ENCODE results near the gene PPP1R1C. TPM values are rescaled to one million over a fixed set of nuclear protein-coding genes. Genes with fewer than 3 reads are reported as not detected.

PPP1R1C gene
- total and polyA plus RNA-seq, 4 donors = 5.4 to 21.7 (median 11.3) TPM

- DNase-seq (ENCODE audit: low spot score) = no peak
- Histone ChIP-seq H3K27me3 (ENCODE audit: control insufficient read depth in 4 of 4, insufficient read depth in 4 of 4, low read length in 3 of 4) (no peaks in the 10 kb centered on the region), H3K9ac (ENCODE audit: low read depth in 1 of 2, low read length in 2 of 2) (no peak overlapping the region), H3K4me3 (ENCODE audit: low read depth in 1 of 3, low read length in 3 of 3) (no peak overlapping the region), H3K4me1 (ENCODE audit: control insufficient read depth in 4 of 4, insufficient read depth in 4 of 4, low read length in 3 of 4) (no peaks in the 10 kb centered on the region), H3K27ac (ENCODE audit: low read depth in 1 of 2, low read length in 2 of 2) (no peak overlapping the region), H3K9me3 (ENCODE audit: control insufficient read depth in 4 of 4, low read length in 3 of 4) (no peaks in the 10 kb centered on the region), H3K36me3 (ENCODE audit: control insufficient read depth in 4 of 4, insufficient read depth in 3 of 4, low read depth in 1 of 4, low read length in 3 of 4) (no peaks in the 10 kb centered on the region)
- TF ChIP-seq REST (IDR thresholded peaks at IDR 0.05) (no peak), MAX (IDR thresholded peaks at IDR 0.05) (no peak), CTCF (IDR thresholded peaks at IDR 0.05; ENCODE audit: low read depth, low read length, missing input control) (no peak), GABPA (IDR thresholded peaks at IDR 0.05 in 1 of 2, conservative IDR thresholded peaks at IDR 0.05 in 1 of 2) (no peak), FOXA1 (IDR thresholded peaks at IDR 0.05) (no peak), RAD21 (IDR thresholded peaks at IDR 0.05) (no peak), RXRA (IDR thresholded peaks at IDR 0.05) (no peak), NR2F2 (IDR thresholded peaks at IDR 0.05) (no peak), EGR1 (IDR thresholded peaks at IDR 0.05; ENCODE audit: low read depth in 2 of 2) (no peak), HNF4G (IDR thresholded peaks at IDR 0.05) (no peak), HNF4A (conservative IDR thresholded peaks at IDR 0.05) (no peak)
- WGBS = 64% methylated on average over 1 of the region's 1 CpG
Observed at GRCh38 chr2:182038576-182038975, 52.9 kb downstream of the PPP1R1C start.

GRCh38 chr2:182043021-182043420 is 57.4 kb downstream of the PPP1R1C start:
- Histone ChIP-seq H3K4me1 (ENCODE audit: control insufficient read depth in 4 of 4, insufficient read depth in 4 of 4, low read length in 3 of 4) (peaks cover 0 to 3% (median 0%) of the 10 kb centered on the region in 4 donors), H3K4me3 (ENCODE audit: low read depth in 1 of 3, low read length in 3 of 3) (no peak overlapping the region), H3K36me3 (ENCODE audit: control insufficient read depth in 4 of 4, insufficient read depth in 3 of 4, low read depth in 1 of 4, low read length in 3 of 4) (no peaks in the 10 kb centered on the region), H3K27ac (ENCODE audit: low read depth in 1 of 2, low read length in 2 of 2) (no peak overlapping the region), H3K27me3 (ENCODE audit: control insufficient read depth in 4 of 4, insufficient read depth in 4 of 4, low read length in 3 of 4) (no peaks in the 10 kb centered on the region), H3K9me3 (ENCODE audit: control insufficient read depth in 4 of 4, low read length in 3 of 4) (no peaks in the 10 kb centered on the region), H3K9ac (ENCODE audit: low read depth in 1 of 2, low read length in 2 of 2) (no peak overlapping the region)
- no peak for DNase-seq (ENCODE audit: low spot score)
- WGBS = 72% methylated on average over 1 of the region's 1 CpG
- TF ChIP-seq EGR1 (IDR thresholded peaks at IDR 0.05; ENCODE audit: low read depth in 2 of 2) = no peak
- no peak for TF ChIP-seq HNF4A (conservative IDR thresholded peaks at IDR 0.05)
- no peak for TF ChIP-seq JUND (IDR thresholded peaks at IDR 0.05)
- TF ChIP-seq ATF3 (IDR thresholded peaks at IDR 0.05) = no peak

GRCh38 chr2:182043861-182044260 is 58.2 kb downstream of the PPP1R1C start:
- WGBS = 94% methylated on average over 4 of the region's 4 CpGs
- no peaks in the 10 kb centered on the region for H3K9me3 ChIP-seq (ENCODE audit: control insufficient read depth in 4 of 4, low read length in 3 of 4)
- no peaks in the 10 kb centered on the region for H3K36me3 ChIP-seq (ENCODE audit: control insufficient read depth in 4 of 4, insufficient read depth in 3 of 4, low read depth in 1 of 4, low read length in 3 of 4)
- H3K4me1 ChIP-seq (ENCODE audit: control insufficient read depth in 4 of 4, insufficient read depth in 4 of 4, low read length in 3 of 4) = peaks cover 0 to 3% (median 0%) of the 10 kb centered on the region in 4 donors
- no peak for DNase-seq (ENCODE audit: low spot score)
- H3K27ac ChIP-seq (ENCODE audit: low read depth in 1 of 2, low read length in 2 of 2) = no peak overlapping the region
- H3K27me3 ChIP-seq (ENCODE audit: control insufficient read depth in 4 of 4, insufficient read depth in 4 of 4, low read length in 3 of 4) = no peaks in the 10 kb centered on the region
- TF ChIP-seq HNF4A (conservative IDR thresholded peaks at IDR 0.05) (no peak), ZBTB33 (IDR thresholded peaks at IDR 0.05) (no peak)
- no peak overlapping the region for H3K4me3 ChIP-seq (ENCODE audit: low read depth in 1 of 3, low read length in 3 of 3)
- no peak overlapping the region for H3K9ac ChIP-seq (ENCODE audit: low read depth in 1 of 2, low read length in 2 of 2)

Data from liver (tissue), 9 donors.